GM23248 (cell line): ENCODE data around the gene NR2F6. TPM values are rescaled to one million over a fixed set of nuclear protein-coding genes. Genes with fewer than 3 reads are reported as not detected.

Experiments used
- DNase-seq: peaks from one replicate; pipeline ENCODE4 v3.0.0-alpha.2; 2015
- H2AFZ ChIP-seq: fragments of 200-600 bp; sonication (generic); 2 replicates; pipeline ENCODE4 v1.6.1; 2016; ENCODE audit warnings: antibody characterized with exemption
- H3F3A ChIP-seq: fragments of 200-600 bp; sonication (generic); 2 replicates; pipeline ENCODE4 v1.6.1; 2016; ENCODE audit warnings: mild to moderate bottlenecking, antibody characterized with exemption, mixed run types; ENCODE audit not compliant: insufficient read depth
- H3K27ac ChIP-seq: fragments of 200-600 bp; sonication (generic); 2 replicates; pipeline ENCODE4 v1.5.1; 2016; ENCODE audit warnings: mild to moderate bottlenecking
- H3K27me3 ChIP-seq: fragments of 200-600 bp; sonication (generic); replicated peaks from 2 replicates; pipeline ENCODE4 v1.6.1; 2016; ENCODE audit warnings: mild to moderate bottlenecking; ENCODE audit not compliant: insufficient read depth
- H3K36me3 ChIP-seq: fragments of 200-600 bp; sonication (generic); 2 replicates; pipeline ENCODE4 v1.6.1; 2016; ENCODE audit warnings: low read depth, mild to moderate bottlenecking
- H3K4me1 ChIP-seq: fragments of 200-600 bp; sonication (generic); 2 replicates; pipeline ENCODE4 v1.6.1; 2016; ENCODE audit warnings: mild to moderate bottlenecking; ENCODE audit not compliant: insufficient read depth
- H3K4me2 ChIP-seq: fragments of 200-600 bp; sonication (generic); one replicate; pipeline ENCODE4 v1.6.1; 2016; ENCODE audit warnings: mild to moderate bottlenecking; ENCODE audit not compliant: unreplicated experiment
- H3K4me3 ChIP-seq: fragments of 200-600 bp; sonication (generic); 2 replicates; pipeline ENCODE4 v1.5.1; 2016; ENCODE audit warnings: mild to moderate bottlenecking
- H3K79me2 ChIP-seq: fragments of 200-600 bp; sonication (generic); 2 replicates; pipeline ENCODE4 v1.6.1; 2016; ENCODE audit warnings: mild to moderate bottlenecking; ENCODE audit not compliant: insufficient read depth
- H3K9ac ChIP-seq: fragments of 200-600 bp; sonication (generic); 2 replicates; pipeline ENCODE4 v1.6.1; 2016; ENCODE audit warnings: mild to moderate bottlenecking
- H3K9me2 ChIP-seq: fragments of 200-600 bp; sonication (generic); 2 replicates; pipeline ENCODE4 v1.6.1; 2016; ENCODE audit warnings: mixed run types, mild to moderate bottlenecking, moderate library complexity; ENCODE audit not compliant: insufficient read depth
- H3K9me3 ChIP-seq: fragments of 200-600 bp; sonication (generic); one replicate; pipeline ENCODE4 v1.6.1; 2017; ENCODE audit warnings: low read depth
- H4K20me1 ChIP-seq: fragments of 200-600 bp; sonication (generic); 2 replicates; pipeline ENCODE4 v1.6.0; 2016; ENCODE audit not compliant: insufficient read depth
- EZH2 ChIP-seq: fragments of 200-600 bp; sonication (generic); IDR thresholded peaks from 2 replicates; pipeline ENCODE4 v1.6.1; 2018; ENCODE audit warnings: antibody characterized with exemption, mild to moderate bottlenecking; ENCODE audit not compliant: insufficient read depth, poor library complexity, severe bottlenecking
- EZH2phosphoT487 ChIP-seq: fragments of 200-600 bp; sonication (generic); IDR thresholded peaks from 2 replicates; pipeline ENCODE4 v1.6.1; 2018; ENCODE audit warnings: antibody characterized with exemption, moderate library complexity, mild to moderate bottlenecking, low read depth; ENCODE audit not compliant: insufficient read depth
- WGBS, 2 experiments: methylation state at CpG; one replicate each; pipeline ENCODE4 v1.1.6; 2015 to 2017; ENCODE audit warnings: low lambda C conversion rate in 2 of 2, low coverage in 1 of 2; ENCODE audit errors: missing lambda C conversion rate in 2 of 2; 5-methylcytosine and 5-hydroxymethylcytosine counted together
- in situ Hi-C: fragments of 300-500 bp; cut with MboI; formaldehyde crosslinking; loops from 2 replicates; pipeline ENCODE4 v1.15.0; 2020
- polyA plus RNA-seq: library from polyadenylated mRNA; unstranded; fragments of >200 nt; fragmentation: Nextera tagmentation; extraction: Ambion mirVana; gene quantifications from 2 replicates; pipeline ENCODE4 v1.2.1, GENCODE V29; 2016
- total RNA-seq: library from RNA; depleted of rRNA; stranded (reverse); fragments of >200 nt; shearing (Covaris generic); gene quantifications from 2 replicates; pipeline ENCODE4 v1.2.3, GENCODE V29; 2014

NR2F6 gene
- total and polyA plus RNA-seq, 2 experiments from 2014 or later = 11.7 to 82.5 TPM

GRCh38 chr19:17243211-17243829 lies 2.4 kb downstream of the NR2F6 start:
- 34 to 38% methylated on average over 6 of the region's 8 CpGs for WGBS, 2 experiments
- no peaks in the 10 kb centered on the region for H3K9me3 ChIP-seq
- no peaks in the 10 kb centered on the region for H4K20me1 ChIP-seq
- no peak for TF ChIP-seq EZH2
- no peak for TF ChIP-seq EZH2phosphoT487
- 0 out of 2 replicates have a peak, but pooled peaks cover 3% of the 10 kb centered on the region for H3F3A ChIP-seq
- in situ Hi-C loops = no loop called here
- no peak for DNase-seq
- peak overlapping the region; percentile 79 for H3K9ac ChIP-seq
- peaks cover 63% of the 10 kb centered on the region for H3K79me2 ChIP-seq
- no peaks in the 10 kb centered on the region for H3K27me3 ChIP-seq
- peak overlapping the region; percentile 71 for H2AFZ ChIP-seq
- peaks cover 26% of the 10 kb centered on the region for H3K4me1 ChIP-seq
- peak overlapping the region; percentile 92 for H3K4me3 ChIP-seq
- H3K9me2 ChIP-seq = no peaks in the 10 kb centered on the region
- peak overlapping the region; percentile 94 for H3K4me2 ChIP-seq
- peak overlapping the region; percentile 30 for H3K27ac ChIP-seq
- no peaks in the 10 kb centered on the region for H3K36me3 ChIP-seq

GRCh38 chr19:17242431-17243208 lies 3.1 kb downstream of the NR2F6 start:
- H3K9me2 ChIP-seq = no peaks in the 10 kb centered on the region
- no peak for DNase-seq
- TF ChIP-seq EZH2phosphoT487 = no peak
- TF ChIP-seq EZH2 = no peak
- no peaks in the 10 kb centered on the region for H3K27me3 ChIP-seq
- peaks cover 26% of the 10 kb centered on the region for H3K4me1 ChIP-seq
- H3K36me3 ChIP-seq = no peaks in the 10 kb centered on the region
- no peak overlapping the region for H2AFZ ChIP-seq
- no peaks in the 10 kb centered on the region for H3K9me3 ChIP-seq
- H3K9ac ChIP-seq = 0 out of 2 replicates have a peak overlapping the region, but pooled peaks have one; percentile 79
- peak overlapping the region; percentile 15; the same call in 1 of the 2 replicates for H3K27ac ChIP-seq
- H3K4me3 ChIP-seq = peak overlapping the region; percentile 92
- H3K79me2 ChIP-seq = peaks cover 70% of the 10 kb centered on the region
- 0 out of 2 replicates have a peak, but pooled peaks cover 3% of the 10 kb centered on the region for H3F3A ChIP-seq
- WGBS, 2 experiments = 69 to 73% methylated on average over 8 of the region's 8 CpGs
- in situ Hi-C loops = no loop called here
- H3K4me2 ChIP-seq = peak overlapping the region; percentile 94
- no peaks in the 10 kb centered on the region for H4K20me1 ChIP-seq

GRCh38 chr19:17240826-17241399 lies 4.8 kb downstream of the NR2F6 start:
- DNase-seq = no peak
- Histone ChIP-seq H3K9ac (no peak overlapping the region), H4K20me1 (no peaks in the 10 kb centered on the region), H3K4me2 (no peak overlapping the region), H3K79me2 (peaks cover 75% of the 10 kb centered on the region), H3K4me1 (0 out of 2 replicates have a peak, but pooled peaks cover 16% of the 10 kb centered on the region), H3F3A (0 out of 2 replicates have a peak, but pooled peaks cover 3% of the 10 kb centered on the region), H3K27me3 (no peaks in the 10 kb centered on the region), H3K36me3 (no peaks in the 10 kb centered on the region), H3K4me3 (no peak overlapping the region), H3K9me2 (no peaks in the 10 kb centered on the region), H3K9me3 (no peaks in the 10 kb centered on the region), H3K27ac (no peak overlapping the region), H2AFZ (no peak overlapping the region)
- in situ Hi-C loops = no loop called here
- TF ChIP-seq EZH2phosphoT487 (no peak), EZH2 (no peak)
- 97 to 99% methylated on average over 6 of the region's 6 CpGs for WGBS, 2 experiments

- Histone ChIP-seq H3K4me2 (no peak overlapping the region), H3K4me1 (0 out of 2 replicates have a peak, but pooled peaks cover 16% of the 10 kb centered on the region), H2AFZ (no peak overlapping the region), H3K9me2 (no peaks in the 10 kb centered on the region), H3K27me3 (no peaks in the 10 kb centered on the region), H3K9ac (no peak overlapping the region), H4K20me1 (no peaks in the 10 kb centered on the region), H3K36me3 (no peaks in the 10 kb centered on the region), H3F3A (0 out of 2 replicates have a peak, but pooled peaks cover 3% of the 10 kb centered on the region), H3K9me3 (no peaks in the 10 kb centered on the region), H3K4me3 (no peak overlapping the region), H3K27ac (no peak overlapping the region), H3K79me2 (peaks cover 76% of the 10 kb centered on the region)
- TF ChIP-seq EZH2phosphoT487 (no peak), EZH2 (no peak)
- 80 to 81% methylated on average over 23 to 24 of the region's 24 CpGs for WGBS, 2 experiments
- in situ Hi-C loops = no loop called here
- DNase-seq = no peak
These were observed 5.5 kb downstream of the NR2F6 start for GRCh38 chr19:17240062-17240752.
